Fibroblast of villous mesenchyme (primary cell): ENCODE results near the gene RTKN2. TPM values are rescaled to one million over a fixed set of nuclear protein-coding genes. Genes with fewer than 3 reads are reported as not detected.

Experiments used
- DNase-seq: peaks from one replicate; pipeline ENCODE4 v3.0.0-alpha.2; 2010; ENCODE audit warnings: low read depth
- H3K4me3 ChIP-seq: 2 replicates; pipeline ENCODE4 v1.5.1; 2011; ENCODE audit warnings: low read depth, mild to moderate bottlenecking, low read length
- total RNA-seq: library from RNA; depleted of rRNA; stranded (reverse); fragments of >200 nt; gene quantifications from 2 replicates; pipeline ENCODE4 v1.2.3, GENCODE V29; 2012
- TF ChIP-seq, protein P1 (sequence below): IDR thresholded peaks from 2 replicates; pipeline ENCODE4 v1.5.1; 2012; ENCODE audit warnings: low read depth, mild to moderate bottlenecking, low read length; ENCODE audit not compliant: insufficient read depth

Gene RTKN2
- total RNA-seq, 1 donor, result 15.1 TPM

GRCh38 chr10:62186999-62187675 is 81.5 kb downstream of the RTKN2 start:
- no peak overlapping the region for H3K4me3 ChIP-seq
- TF ChIP-seq, protein P1, sequence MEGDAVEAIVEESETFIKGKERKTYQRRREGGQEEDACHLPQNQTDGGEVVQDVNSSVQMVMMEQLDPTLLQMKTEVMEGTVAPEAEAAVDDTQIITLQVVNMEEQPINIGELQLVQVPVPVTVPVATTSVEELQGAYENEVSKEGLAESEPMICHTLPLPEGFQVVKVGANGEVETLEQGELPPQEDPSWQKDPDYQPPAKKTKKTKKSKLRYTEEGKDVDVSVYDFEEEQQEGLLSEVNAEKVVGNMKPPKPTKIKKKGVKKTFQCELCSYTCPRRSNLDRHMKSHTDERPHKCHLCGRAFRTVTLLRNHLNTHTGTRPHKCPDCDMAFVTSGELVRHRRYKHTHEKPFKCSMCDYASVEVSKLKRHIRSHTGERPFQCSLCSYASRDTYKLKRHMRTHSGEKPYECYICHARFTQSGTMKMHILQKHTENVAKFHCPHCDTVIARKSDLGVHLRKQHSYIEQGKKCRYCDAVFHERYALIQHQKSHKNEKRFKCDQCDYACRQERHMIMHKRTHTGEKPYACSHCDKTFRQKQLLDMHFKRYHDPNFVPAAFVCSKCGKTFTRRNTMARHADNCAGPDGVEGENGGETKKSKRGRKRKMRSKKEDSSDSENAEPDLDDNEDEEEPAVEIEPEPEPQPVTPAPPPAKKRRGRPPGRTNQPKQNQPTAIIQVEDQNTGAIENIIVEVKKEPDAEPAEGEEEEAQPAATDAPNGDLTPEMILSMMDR, result no peak
- peak; percentile 72 for DNase-seq

DNA sequence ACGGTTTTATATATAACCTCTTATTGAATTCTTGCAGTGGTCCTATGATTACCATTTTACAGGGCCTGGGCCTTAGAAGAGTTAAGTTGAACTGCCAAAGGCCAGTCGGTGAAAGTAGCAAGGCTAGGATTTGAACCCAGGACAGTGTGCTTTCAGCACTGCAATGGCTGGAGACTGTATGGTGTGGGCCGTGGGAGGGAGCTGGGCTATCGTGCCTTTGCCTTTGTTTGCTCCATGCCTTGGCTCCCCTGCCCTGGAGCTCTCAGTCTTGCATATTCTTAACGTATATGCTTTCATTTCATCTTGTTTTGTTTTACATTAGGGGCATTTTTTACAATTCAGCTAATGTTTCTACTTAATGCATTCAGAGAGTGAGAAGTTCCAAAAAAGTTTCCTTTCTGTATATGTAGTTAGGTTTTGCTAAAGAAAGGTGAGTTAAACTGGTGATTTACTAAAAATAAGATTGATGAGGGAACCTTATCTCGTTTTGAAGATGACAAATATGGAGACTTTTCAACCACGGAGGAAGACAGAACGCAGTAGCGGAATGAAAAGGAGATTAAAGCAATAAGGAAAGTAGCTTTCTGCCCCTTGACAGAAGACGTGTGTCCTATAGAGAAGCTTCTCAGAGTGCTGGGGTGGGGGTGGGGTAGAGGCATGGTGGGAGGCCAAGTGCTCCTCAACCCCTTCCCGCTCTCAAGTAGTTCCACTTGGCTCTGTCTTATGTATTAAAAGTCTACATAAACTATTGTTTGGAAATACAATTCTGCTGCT is 82.5 kb downstream of the RTKN2 start:
- TF ChIP-seq, protein P1, result no peak
- no peak overlapping the region for H3K4me3 ChIP-seq
- DNase-seq, result no peak

GRCh38 chr10:62183857-62184795 is 84.5 kb downstream of the RTKN2 start:
- TF ChIP-seq, protein P1, result no peak
- no peak for DNase-seq
- no peak overlapping the region for H3K4me3 ChIP-seq

DNA sequence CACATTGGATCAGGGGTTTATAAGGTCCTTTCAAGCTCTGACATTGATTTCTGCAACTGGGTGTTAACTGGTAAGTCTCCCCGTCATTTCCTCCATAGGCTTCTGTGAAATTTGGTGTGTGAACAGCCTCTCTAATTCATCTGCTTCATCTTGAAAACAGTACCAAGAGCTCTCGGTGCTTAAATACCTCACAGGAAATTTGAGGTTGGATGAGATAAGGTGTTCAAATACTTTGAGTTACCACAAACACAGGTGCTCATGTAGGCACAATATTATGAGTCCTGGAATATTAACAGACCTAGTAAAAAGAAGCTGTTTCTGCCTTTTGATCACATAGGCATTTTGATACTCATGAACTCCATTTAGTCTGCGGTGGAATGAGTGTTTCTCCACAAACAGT is 85.2 kb downstream of the RTKN2 start:
- DNase-seq, result no peak
- H3K4me3 ChIP-seq, result no peak overlapping the region
- TF ChIP-seq, protein P1, result no peak

DNA sequence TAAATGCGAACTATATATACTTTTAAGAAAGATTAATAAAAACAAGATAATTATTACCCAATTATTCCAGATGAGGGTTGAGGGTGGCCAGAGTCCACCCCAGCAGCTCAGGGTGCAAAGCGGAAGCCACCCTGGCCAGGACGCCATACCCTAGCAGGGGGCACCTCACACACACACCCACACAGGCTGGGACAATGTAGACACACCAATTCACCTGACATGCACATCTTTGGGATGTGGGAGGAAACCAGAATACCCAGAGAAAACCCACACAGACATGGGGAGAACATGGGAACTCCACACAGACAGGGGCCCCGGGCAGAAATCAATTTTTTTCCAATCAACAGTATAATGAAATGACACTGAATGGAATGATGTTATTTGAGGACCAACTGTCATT is 86.0 kb downstream of the RTKN2 start:
- no peak for DNase-seq
- no peak overlapping the region for H3K4me3 ChIP-seq
- TF ChIP-seq, protein P1, result no peak

- TF ChIP-seq, protein P1, result no peak
- no peak for DNase-seq
- H3K4me3 ChIP-seq, result no peak overlapping the region
These were observed 86.5 kb downstream of the RTKN2 start for GRCh38 chr10:62182171-62182570.
